Superior temporal gyrus (tissue), 1 donor: ENCODE measurements around the gene SUPT3H.

Experiments
- DNase-seq: peaks from one replicate; pipeline ENCODE4 v3.0.0-alpha.2; 2016; ENCODE audit errors: extremely low spot score

Gene SUPT3H

GRCh38 chr6:45256697-45257695 is 120.7 kb downstream of the SUPT3H start:
- DNase-seq = no peak

GRCh38 chr6:45255434-45255833 is 122.3 kb downstream of the SUPT3H start:
- no peak for DNase-seq

GRCh38 chr6:45254253-45254652 is 123.5 kb downstream of the SUPT3H start:
- no peak for DNase-seq

GRCh38 chr6:45253453-45253852 is 124.3 kb downstream of the SUPT3H start:
- no peak for DNase-seq

GRCh38 chr6:45231660-45232059 is 146.1 kb downstream of the SUPT3H start:
- DNase-seq = no peak

- no peak for DNase-seq
These were observed 148.3 kb downstream of the SUPT3H start for GRCh38 chr6:45229416-45229815.

- DNase-seq = no peak
These were observed 151.7 kb downstream of the SUPT3H start for GRCh38 chr6:45226081-45226480.

- DNase-seq = no peak
These were observed 155.4 kb downstream of the SUPT3H start for GRCh38 chr6:45222380-45222779.

- no peak for DNase-seq
These were observed 162.0 kb downstream of the SUPT3H start for GRCh38 chr6:45215759-45216158.

- DNase-seq = no peak
These were observed 164.8 kb downstream of the SUPT3H start for GRCh38 chr6:45212976-45213375.

GRCh38 chr6:45209762-45210161 is 168.0 kb downstream of the SUPT3H start:
- DNase-seq = no peak

GRCh38 chr6:45206793-45207492 is 170.8 kb downstream of the SUPT3H start:
- DNase-seq = no peak

GRCh38 chr6:45201484-45201883 is 176.2 kb downstream of the SUPT3H start:
- DNase-seq = no peak

- no peak for DNase-seq
These were observed 177.2 kb downstream of the SUPT3H start for GRCh38 chr6:45200510-45200909.

GRCh38 chr6:45199554-45199953 is 178.2 kb downstream of the SUPT3H start:
- DNase-seq = no peak

- DNase-seq = no peak
These were observed 181.6 kb downstream of the SUPT3H start for GRCh38 chr6:45196121-45196520.

GRCh38 chr6:45195137-45195536 is 182.6 kb downstream of the SUPT3H start:
- no peak for DNase-seq

- DNase-seq = no peak
These were observed 185.2 kb downstream of the SUPT3H start for GRCh38 chr6:45192556-45192955.

- no peak for DNase-seq
These were observed 186.3 kb downstream of the SUPT3H start for GRCh38 chr6:45191414-45191813.

- DNase-seq = no peak
These were observed 189.9 kb downstream of the SUPT3H start for GRCh38 chr6:45187836-45188235.

- DNase-seq = no peak
These were observed 192.1 kb downstream of the SUPT3H start for GRCh38 chr6:45185403-45186251.

- no peak for DNase-seq
These were observed 192.8 kb downstream of the SUPT3H start for GRCh38 chr6:45184937-45185336.
